OCI-LY1 (cell line): ENCODE measurements around the gene KRT17.
"Not testable (repeated sequence)": the region's sequence is repeated elsewhere in the genome, so short reads cannot be mapped to it uniquely, and the experiment has no call there.

ENCODE experiments used
- H2AFZ ChIP-seq: fragments of 200-600 bp; sonication (generic), shearing (Covaris generic); 2 replicates; pipeline ENCODE4 v1.6.0; 2014; ENCODE audit warnings: antibody characterized with exemption, mild to moderate bottlenecking, low read length
- H3F3A ChIP-seq: fragments of 200-600 bp; sonication (generic), shearing (Covaris generic); 2 replicates; pipeline ENCODE4 v1.6.0; 2014; ENCODE audit warnings: mild to moderate bottlenecking, antibody characterized with exemption, low read length, moderate library complexity; ENCODE audit not compliant: insufficient read depth
- H3K27ac ChIP-seq: fragments of 200-600 bp; sonication (generic); 2 replicates; pipeline ENCODE4 v1.5.1; 2014; ENCODE audit warnings: low read length, mixed run types, mild to moderate bottlenecking, low read depth; ENCODE audit not compliant: poor library complexity, severe bottlenecking
- H3K27me3 ChIP-seq: fragments of 200-600 bp; sonication (generic); 2 replicates; pipeline ENCODE4 v1.6.0; 2014; ENCODE audit warnings: antibody characterized with exemption, mild to moderate bottlenecking, low read length, moderate library complexity; ENCODE audit not compliant: insufficient read depth
- H3K36me3 ChIP-seq: fragments of 200-600 bp; sonication (generic); 2 replicates; pipeline ENCODE4 v1.6.1; 2014; ENCODE audit warnings: mild to moderate bottlenecking, antibody characterized with exemption, low read length, moderate library complexity, mixed read lengths; ENCODE audit not compliant: insufficient read depth
- H3K4me1 ChIP-seq: fragments of 200-600 bp; sonication (generic); 2 replicates; pipeline ENCODE4 v1.5.1; 2014; ENCODE audit warnings: mild to moderate bottlenecking, low read length, moderate library complexity; ENCODE audit not compliant: insufficient read depth, severe bottlenecking
- H3K4me2 ChIP-seq: fragments of 200-600 bp; sonication (generic), shearing (Covaris generic); 2 replicates; pipeline ENCODE4 v1.6.1; 2014; ENCODE audit warnings: low read length
- H3K4me3 ChIP-seq: fragments of 200-600 bp; sonication (generic); 2 replicates; pipeline ENCODE4 v1.5.1; 2014; ENCODE audit warnings: low read length, low read depth, mild to moderate bottlenecking, mixed read lengths; ENCODE audit not compliant: poor library complexity, severe bottlenecking
- H3K79me2 ChIP-seq: fragments of 200-600 bp; shearing (Covaris generic); 2 replicates; pipeline ENCODE4 v1.6.1; 2016; ENCODE audit warnings: mixed run types, low read length, mixed read lengths; ENCODE audit not compliant: insufficient read depth
- H3K9ac ChIP-seq: fragments of 200-600 bp; sonication (generic), shearing (Covaris generic); 2 replicates; pipeline ENCODE4 v1.6.1; 2014; ENCODE audit warnings: mild to moderate bottlenecking, low read length, mixed read lengths
- H3K9me2 ChIP-seq: fragments of 200-600 bp; sonication (generic), shearing (Covaris generic); 2 replicates; pipeline ENCODE4 v1.6.1; 2014; ENCODE audit warnings: low read depth, mild to moderate bottlenecking, low read length, mixed read lengths
- H3K9me3 ChIP-seq: fragments of 200-600 bp; shearing (Covaris generic); 2 replicates; pipeline ENCODE4 v1.6.1; 2014; ENCODE audit warnings: low read length, mixed read lengths
- H4K20me1 ChIP-seq: fragments of 200-600 bp; sonication (generic), shearing (Covaris generic); 2 replicates; pipeline ENCODE4 v1.6.0; 2016; ENCODE audit warnings: mild to moderate bottlenecking, low read length; ENCODE audit not compliant: insufficient read depth
- EZH2 ChIP-seq: fragments of 200-600 bp; sonication (generic), shearing (Covaris generic); IDR thresholded peaks from 2 replicates; pipeline ENCODE4 v1.8.0; 2017; ENCODE audit warnings: borderline replicate concordance, mixed run types, mild to moderate bottlenecking, antibody characterized with exemption, low read length, moderate library complexity, mixed read lengths
- TF ChIP-seq, protein P1 (sequence below): fragments of 200-600 bp; sonication (generic), shearing (Covaris generic); IDR thresholded peaks from 2 replicates; pipeline ENCODE4 v1.5.1; 2017; ENCODE audit warnings: mild to moderate bottlenecking, antibody characterized with exemption, low read length, moderate library complexity, mixed read lengths

The KRT17 gene

DNA sequence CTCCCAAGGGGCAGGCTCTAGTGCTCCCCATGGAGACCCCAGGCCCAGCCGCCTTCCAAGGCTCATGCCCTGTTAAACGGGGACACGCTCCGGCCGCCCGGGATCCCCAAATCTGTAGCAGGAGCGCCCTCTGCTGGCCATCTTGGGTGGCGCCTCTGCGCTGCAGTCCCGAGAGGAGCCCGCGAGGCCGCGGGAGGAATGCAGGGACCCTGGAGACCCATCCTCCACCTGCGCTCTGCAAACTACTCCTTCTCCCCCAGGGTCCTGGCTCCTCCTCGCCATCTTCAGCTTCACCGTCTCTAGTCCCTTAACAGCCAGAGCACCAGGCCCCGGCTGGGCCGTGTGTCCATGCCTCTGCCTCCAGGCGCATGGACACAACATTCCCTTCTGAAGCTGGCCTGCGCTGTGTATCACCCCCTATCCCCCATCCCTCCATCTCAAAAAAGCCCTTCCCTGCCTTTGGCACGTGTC lies 23.6 kb upstream of the KRT17 start:
- Histone ChIP-seq H3K27ac (no peak overlapping the region), H3K9me2 (no peaks in the 10 kb centered on the region), H3F3A (no peaks in the 10 kb centered on the region), H4K20me1 (no peaks in the 10 kb centered on the region), H3K4me2 (no peak overlapping the region), H3K9ac (no peak overlapping the region), H2AFZ (no peak overlapping the region), H3K9me3 (no peaks in the 10 kb centered on the region), H3K36me3 (no peaks in the 10 kb centered on the region), H3K27me3 (no peaks in the 10 kb centered on the region), H3K4me3 (no peak overlapping the region), H3K79me2 (no peaks in the 10 kb centered on the region), H3K4me1 (peaks cover 7% of the 10 kb centered on the region)
- no peak for TF ChIP-seq EZH2
- TF ChIP-seq, protein P1, sequence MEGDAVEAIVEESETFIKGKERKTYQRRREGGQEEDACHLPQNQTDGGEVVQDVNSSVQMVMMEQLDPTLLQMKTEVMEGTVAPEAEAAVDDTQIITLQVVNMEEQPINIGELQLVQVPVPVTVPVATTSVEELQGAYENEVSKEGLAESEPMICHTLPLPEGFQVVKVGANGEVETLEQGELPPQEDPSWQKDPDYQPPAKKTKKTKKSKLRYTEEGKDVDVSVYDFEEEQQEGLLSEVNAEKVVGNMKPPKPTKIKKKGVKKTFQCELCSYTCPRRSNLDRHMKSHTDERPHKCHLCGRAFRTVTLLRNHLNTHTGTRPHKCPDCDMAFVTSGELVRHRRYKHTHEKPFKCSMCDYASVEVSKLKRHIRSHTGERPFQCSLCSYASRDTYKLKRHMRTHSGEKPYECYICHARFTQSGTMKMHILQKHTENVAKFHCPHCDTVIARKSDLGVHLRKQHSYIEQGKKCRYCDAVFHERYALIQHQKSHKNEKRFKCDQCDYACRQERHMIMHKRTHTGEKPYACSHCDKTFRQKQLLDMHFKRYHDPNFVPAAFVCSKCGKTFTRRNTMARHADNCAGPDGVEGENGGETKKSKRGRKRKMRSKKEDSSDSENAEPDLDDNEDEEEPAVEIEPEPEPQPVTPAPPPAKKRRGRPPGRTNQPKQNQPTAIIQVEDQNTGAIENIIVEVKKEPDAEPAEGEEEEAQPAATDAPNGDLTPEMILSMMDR = peak; percentile 90

DNA sequence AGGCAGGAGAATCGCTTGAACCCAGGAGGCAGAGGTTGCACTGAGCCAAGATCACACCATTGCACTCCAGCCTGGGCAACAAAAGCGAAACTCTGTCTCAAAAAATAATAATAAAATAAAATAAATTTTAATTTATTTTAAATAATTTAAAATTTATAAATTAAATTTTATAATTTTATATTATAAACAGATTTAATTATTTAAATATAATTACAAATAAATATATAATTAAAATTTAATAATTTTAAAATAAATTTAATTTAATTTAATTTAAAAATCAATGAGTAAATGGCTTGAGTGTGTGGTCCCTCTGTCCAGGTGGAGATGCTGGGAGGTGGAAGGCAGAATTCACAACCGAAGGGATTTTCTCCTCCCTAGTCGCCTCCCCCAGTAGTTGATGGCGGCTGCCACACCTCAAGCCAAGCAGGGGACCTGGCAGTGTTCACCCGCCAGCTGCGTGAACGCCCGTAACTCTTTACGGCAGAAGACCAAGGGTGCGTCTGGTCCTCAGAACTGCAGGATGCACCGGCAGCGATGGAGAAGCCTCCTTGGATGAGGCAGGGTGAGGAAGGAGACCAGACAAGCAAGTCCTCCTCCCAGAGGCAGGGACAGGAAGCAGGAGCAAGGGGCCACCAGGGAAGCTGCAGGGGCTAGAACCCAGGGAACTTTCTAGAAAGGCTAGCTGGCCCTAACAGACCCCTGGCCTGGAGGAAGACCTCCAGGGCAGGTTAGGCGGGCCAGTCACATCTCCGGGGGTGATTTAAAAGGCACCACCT lies 22.9 kb upstream of the KRT17 start:
- H2AFZ ChIP-seq = no peak overlapping the region
- no peaks in the 10 kb centered on the region for H3K9me2 ChIP-seq
- H3K36me3 ChIP-seq = no peaks in the 10 kb centered on the region
- no peak overlapping the region for H3K4me3 ChIP-seq
- H3K9me3 ChIP-seq = no peaks in the 10 kb centered on the region
- no peak overlapping the region for H3K9ac ChIP-seq
- H3K27ac ChIP-seq = no peak overlapping the region
- peaks cover 7% of the 10 kb centered on the region for H3K4me1 ChIP-seq
- no peaks in the 10 kb centered on the region for H4K20me1 ChIP-seq
- no peak for TF ChIP-seq EZH2
- TF ChIP-seq, protein P1 = no peak
- H3K79me2 ChIP-seq = no peaks in the 10 kb centered on the region
- no peak overlapping the region for H3K4me2 ChIP-seq
- no peaks in the 10 kb centered on the region for H3F3A ChIP-seq
- H3K27me3 ChIP-seq = peaks cover 6% of the 10 kb centered on the region; the same call in 1 of the 2 replicates

GRCh38 chr17:41642252-41643156 lies 18.1 kb upstream of the KRT17 start:
- no peaks in the 10 kb centered on the region for H3K36me3 ChIP-seq
- no peak overlapping the region for H2AFZ ChIP-seq
- no peaks in the 10 kb centered on the region for H3K9me2 ChIP-seq
- H3F3A ChIP-seq = no peaks in the 10 kb centered on the region
- no peaks in the 10 kb centered on the region for H3K79me2 ChIP-seq
- no peak overlapping the region for H3K9ac ChIP-seq
- TF ChIP-seq, protein P1 = no peak
- H4K20me1 ChIP-seq = no peaks in the 10 kb centered on the region
- no peaks in the 10 kb centered on the region for H3K9me3 ChIP-seq
- H3K27me3 ChIP-seq = peaks cover 6% of the 10 kb centered on the region; the same call in 1 of the 2 replicates
- no peaks in the 10 kb centered on the region for H3K4me1 ChIP-seq
- no peak overlapping the region for H3K27ac ChIP-seq
- no peak overlapping the region for H3K4me2 ChIP-seq
- no peak overlapping the region for H3K4me3 ChIP-seq

DNA sequence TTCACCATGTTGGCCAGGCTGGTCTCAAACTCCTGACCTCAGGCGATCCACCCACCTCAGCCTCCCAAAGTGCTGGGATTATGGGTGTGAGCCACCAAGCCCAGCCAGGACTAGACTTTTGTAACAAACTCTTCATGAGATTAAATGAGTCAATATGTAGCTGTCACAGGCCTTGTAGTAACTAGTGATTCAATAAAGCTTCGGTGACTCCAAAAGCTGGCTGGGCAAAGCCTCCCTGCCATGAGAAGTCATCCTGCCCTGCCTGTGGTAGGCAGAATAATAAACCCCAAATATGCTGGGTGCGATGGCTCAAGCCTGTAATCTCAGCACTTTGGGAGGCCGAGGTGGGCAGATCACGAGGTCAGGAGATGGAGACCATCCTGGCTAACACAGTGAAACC lies 16.2 kb upstream of the KRT17 start:
- H3K4me2 ChIP-seq, H3K9me3 ChIP-seq, H3K4me3 ChIP-seq, H3K4me1 ChIP-seq, H3K79me2 ChIP-seq, H3K9me2 ChIP-seq, H3K9ac ChIP-seq, H4K20me1 ChIP-seq, H3K36me3 ChIP-seq, H3K27ac ChIP-seq, H2AFZ ChIP-seq, H3F3A ChIP-seq, H3K27me3 ChIP-seq: not testable (repeated sequence)
